ENCODE measurements around the gene COL27A1.

- TF ChIP-seq ZNF223 (tag by site-specific recombination; IDR thresholded peaks at IDR 0.05) (no peak), KLF1 (tag by site-specific recombination; IDR thresholded peaks at IDR 0.05) (no peak), ZNF488 (tag by site-specific recombination; IDR thresholded peaks at IDR 0.05) (no peak)
- TF ChIP-seq, protein P1, sequence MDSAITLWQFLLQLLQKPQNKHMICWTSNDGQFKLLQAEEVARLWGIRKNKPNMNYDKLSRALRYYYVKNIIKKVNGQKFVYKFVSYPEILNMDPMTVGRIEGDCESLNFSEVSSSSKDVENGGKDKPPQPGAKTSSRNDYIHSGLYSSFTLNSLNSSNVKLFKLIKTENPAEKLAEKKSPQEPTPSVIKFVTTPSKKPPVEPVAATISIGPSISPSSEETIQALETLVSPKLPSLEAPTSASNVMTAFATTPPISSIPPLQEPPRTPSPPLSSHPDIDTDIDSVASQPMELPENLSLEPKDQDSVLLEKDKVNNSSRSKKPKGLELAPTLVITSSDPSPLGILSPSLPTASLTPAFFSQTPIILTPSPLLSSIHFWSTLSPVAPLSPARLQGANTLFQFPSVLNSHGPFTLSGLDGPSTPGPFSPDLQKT (IDR thresholded peaks at IDR 0.05; ENCODE audit: borderline replicate concordance, low read depth, low read length) = no peak
- TF ChIP-seq, protein P2, sequence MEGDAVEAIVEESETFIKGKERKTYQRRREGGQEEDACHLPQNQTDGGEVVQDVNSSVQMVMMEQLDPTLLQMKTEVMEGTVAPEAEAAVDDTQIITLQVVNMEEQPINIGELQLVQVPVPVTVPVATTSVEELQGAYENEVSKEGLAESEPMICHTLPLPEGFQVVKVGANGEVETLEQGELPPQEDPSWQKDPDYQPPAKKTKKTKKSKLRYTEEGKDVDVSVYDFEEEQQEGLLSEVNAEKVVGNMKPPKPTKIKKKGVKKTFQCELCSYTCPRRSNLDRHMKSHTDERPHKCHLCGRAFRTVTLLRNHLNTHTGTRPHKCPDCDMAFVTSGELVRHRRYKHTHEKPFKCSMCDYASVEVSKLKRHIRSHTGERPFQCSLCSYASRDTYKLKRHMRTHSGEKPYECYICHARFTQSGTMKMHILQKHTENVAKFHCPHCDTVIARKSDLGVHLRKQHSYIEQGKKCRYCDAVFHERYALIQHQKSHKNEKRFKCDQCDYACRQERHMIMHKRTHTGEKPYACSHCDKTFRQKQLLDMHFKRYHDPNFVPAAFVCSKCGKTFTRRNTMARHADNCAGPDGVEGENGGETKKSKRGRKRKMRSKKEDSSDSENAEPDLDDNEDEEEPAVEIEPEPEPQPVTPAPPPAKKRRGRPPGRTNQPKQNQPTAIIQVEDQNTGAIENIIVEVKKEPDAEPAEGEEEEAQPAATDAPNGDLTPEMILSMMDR (tag by site-specific recombination; IDR thresholded peaks at IDR 0.05) = no peak
These were observed 45.2 kb upstream of the COL27A1 start for GRCh38 chr9:114110180-114110579.

Measured in HEK293 (cell line).